WTC11 (cell line): Measurements from ENCODE around the gene CLEC1B.

ENCODE experiments used
- ATF1 ChIP-seq: sonication (generic); formaldehyde crosslinking; IDR thresholded peaks from 2 replicates; pipeline ENCODE4 v1.8.1; 2023; ENCODE audit warnings: mild to moderate bottlenecking, moderate library complexity, missing genetic modification reagents
- FOXJ3 ChIP-seq: sonication (generic); formaldehyde crosslinking; IDR thresholded peaks from 2 replicates; pipeline ENCODE4 v1.9.0; 2021; ENCODE audit warnings: missing genetic modification reagents, mild to moderate bottlenecking, borderline replicate concordance
- FOXP1 ChIP-seq: sonication (generic); formaldehyde crosslinking; IDR thresholded peaks from 2 replicates; pipeline ENCODE4 v1.8.0; 2022; ENCODE audit warnings: missing genetic modification reagents, mild to moderate bottlenecking, moderate library complexity, borderline replicate concordance
- RELA ChIP-seq: sonication (generic); formaldehyde crosslinking; IDR thresholded peaks from 2 replicates; pipeline ENCODE4 v1.8.1; 2022; ENCODE audit warnings: missing genetic modification reagents, mild to moderate bottlenecking, borderline replicate concordance
- TF ChIP-seq, protein P1 (sequence below): sonication (generic); formaldehyde crosslinking; IDR thresholded peaks from 2 replicates; pipeline ENCODE4 v1.8.0; 2022; ENCODE audit warnings: mild to moderate bottlenecking, missing genetic modification reagents
- TF ChIP-seq, protein P2 (sequence below): fragments of 200-600 bp; IDR thresholded peaks from 2 replicates; pipeline ENCODE4 v1.8.0; 2022; ENCODE audit warnings: antibody characterized with exemption
- TF ChIP-seq, protein P3 (sequence below): sonication (generic); formaldehyde crosslinking; IDR thresholded peaks from 2 replicates; pipeline ENCODE4 v1.8.1; 2023; ENCODE audit warnings: mild to moderate bottlenecking, missing genetic modification reagents
- TF ChIP-seq, protein P4 (sequence below): sonication (generic); formaldehyde crosslinking; IDR thresholded peaks from 2 replicates; pipeline ENCODE4 v1.8.0; 2022; ENCODE audit warnings: mild to moderate bottlenecking, missing genetic modification reagents
- TF ChIP-seq, protein P5 (sequence below): sonication (generic); formaldehyde crosslinking; conservative IDR thresholded peaks from 2 replicates; pipeline ENCODE4 v1.8.1; 2022; ENCODE audit warnings: mild to moderate bottlenecking, missing genetic modification reagents

DNA sequence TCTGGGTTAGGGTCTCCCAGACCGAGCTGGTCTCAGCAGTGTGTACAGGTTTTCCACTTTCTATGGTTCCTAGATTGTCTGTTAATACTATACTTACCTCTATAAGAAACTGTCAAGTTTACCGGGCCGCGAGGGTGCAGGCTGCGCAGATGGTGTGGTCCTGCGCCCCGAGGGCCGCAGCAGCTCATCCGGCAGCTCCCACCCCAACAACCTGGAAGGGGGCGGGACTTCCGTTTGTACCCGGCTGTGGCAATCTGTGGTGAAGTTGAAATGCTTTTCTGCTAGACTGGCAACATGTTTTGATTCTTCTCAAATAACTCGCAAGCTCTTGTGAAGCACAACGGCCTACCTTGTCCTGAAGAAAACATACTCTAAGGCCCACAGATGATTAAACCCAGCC is 31.5 kb upstream of the CLEC1B start, which contains the start of gene CLEC9A:
- TF ChIP-seq, protein P1, sequence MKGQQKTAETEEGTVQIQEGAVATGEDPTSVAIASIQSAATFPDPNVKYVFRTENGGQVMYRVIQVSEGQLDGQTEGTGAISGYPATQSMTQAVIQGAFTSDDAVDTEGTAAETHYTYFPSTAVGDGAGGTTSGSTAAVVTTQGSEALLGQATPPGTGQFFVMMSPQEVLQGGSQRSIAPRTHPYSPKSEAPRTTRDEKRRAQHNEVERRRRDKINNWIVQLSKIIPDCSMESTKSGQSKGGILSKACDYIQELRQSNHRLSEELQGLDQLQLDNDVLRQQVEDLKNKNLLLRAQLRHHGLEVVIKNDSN = no peak
- TF ChIP-seq, protein P2, sequence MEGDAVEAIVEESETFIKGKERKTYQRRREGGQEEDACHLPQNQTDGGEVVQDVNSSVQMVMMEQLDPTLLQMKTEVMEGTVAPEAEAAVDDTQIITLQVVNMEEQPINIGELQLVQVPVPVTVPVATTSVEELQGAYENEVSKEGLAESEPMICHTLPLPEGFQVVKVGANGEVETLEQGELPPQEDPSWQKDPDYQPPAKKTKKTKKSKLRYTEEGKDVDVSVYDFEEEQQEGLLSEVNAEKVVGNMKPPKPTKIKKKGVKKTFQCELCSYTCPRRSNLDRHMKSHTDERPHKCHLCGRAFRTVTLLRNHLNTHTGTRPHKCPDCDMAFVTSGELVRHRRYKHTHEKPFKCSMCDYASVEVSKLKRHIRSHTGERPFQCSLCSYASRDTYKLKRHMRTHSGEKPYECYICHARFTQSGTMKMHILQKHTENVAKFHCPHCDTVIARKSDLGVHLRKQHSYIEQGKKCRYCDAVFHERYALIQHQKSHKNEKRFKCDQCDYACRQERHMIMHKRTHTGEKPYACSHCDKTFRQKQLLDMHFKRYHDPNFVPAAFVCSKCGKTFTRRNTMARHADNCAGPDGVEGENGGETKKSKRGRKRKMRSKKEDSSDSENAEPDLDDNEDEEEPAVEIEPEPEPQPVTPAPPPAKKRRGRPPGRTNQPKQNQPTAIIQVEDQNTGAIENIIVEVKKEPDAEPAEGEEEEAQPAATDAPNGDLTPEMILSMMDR = no peak
- TF ChIP-seq ATF1 (CRISPR knock-in tag) (no peak), RELA (CRISPR knock-in tag) (no peak), FOXJ3 (CRISPR knock-in tag) (no peak), FOXP1 (CRISPR knock-in tag) (no peak)
- TF ChIP-seq, protein P3, sequence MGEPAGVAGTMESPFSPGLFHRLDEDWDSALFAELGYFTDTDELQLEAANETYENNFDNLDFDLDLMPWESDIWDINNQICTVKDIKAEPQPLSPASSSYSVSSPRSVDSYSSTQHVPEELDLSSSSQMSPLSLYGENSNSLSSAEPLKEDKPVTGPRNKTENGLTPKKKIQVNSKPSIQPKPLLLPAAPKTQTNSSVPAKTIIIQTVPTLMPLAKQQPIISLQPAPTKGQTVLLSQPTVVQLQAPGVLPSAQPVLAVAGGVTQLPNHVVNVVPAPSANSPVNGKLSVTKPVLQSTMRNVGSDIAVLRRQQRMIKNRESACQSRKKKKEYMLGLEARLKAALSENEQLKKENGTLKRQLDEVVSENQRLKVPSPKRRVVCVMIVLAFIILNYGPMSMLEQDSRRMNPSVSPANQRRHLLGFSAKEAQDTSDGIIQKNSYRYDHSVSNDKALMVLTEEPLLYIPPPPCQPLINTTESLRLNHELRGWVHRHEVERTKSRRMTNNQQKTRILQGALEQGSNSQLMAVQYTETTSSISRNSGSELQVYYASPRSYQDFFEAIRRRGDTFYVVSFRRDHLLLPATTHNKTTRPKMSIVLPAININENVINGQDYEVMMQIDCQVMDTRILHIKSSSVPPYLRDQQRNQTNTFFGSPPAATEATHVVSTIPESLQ = no peak
- TF ChIP-seq, protein P4, sequence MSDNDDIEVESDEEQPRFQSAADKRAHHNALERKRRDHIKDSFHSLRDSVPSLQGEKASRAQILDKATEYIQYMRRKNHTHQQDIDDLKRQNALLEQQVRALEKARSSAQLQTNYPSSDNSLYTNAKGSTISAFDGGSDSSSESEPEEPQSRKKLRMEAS = no peak
- TF ChIP-seq, protein P5, sequence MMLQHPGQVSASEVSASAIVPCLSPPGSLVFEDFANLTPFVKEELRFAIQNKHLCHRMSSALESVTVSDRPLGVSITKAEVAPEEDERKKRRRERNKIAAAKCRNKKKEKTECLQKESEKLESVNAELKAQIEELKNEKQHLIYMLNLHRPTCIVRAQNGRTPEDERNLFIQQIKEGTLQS (CRISPR knock-in tag) = no peak
